HG03159 (cell line): ENCODE data around the gene SCO1.
A peak's percentile ranks its signal among the peaks of the same experiment; 100 is the strongest.
"Not testable (repeated sequence)": the region's sequence is repeated elsewhere in the genome, so short reads cannot be mapped to it uniquely, and the experiment has no call there.

Experiments
- ATAC-seq: cut with Tn5 transposase; IDR thresholded peaks from one replicate; pipeline ENCODE4 v1.9.1; 2021; ENCODE audit warnings: mild to moderate bottlenecking, moderate library complexity; ENCODE audit not compliant: unreplicated experiment

SCO1 gene

GRCh38 chr17:10697092-10698081 lies at the start of gene SCO1, which contains the start of gene ADPRM:
SCO1 (minus strand) TSS chr17:10697533; CDS start chr17:10697507, 26 bp downstream.
ADPRM (plus strand) TSS chr17:10697594; CDS start chr17:10704927, 7,333 bp downstream.
- peak; percentile 93 for ATAC-seq

- ATAC-seq, result no peak
Observed at GRCh38 chr17:10745231-10745630, 47.9 kb upstream of the SCO1 start.

- ATAC-seq, result no peak
Observed at GRCh38 chr17:10744501-10745000, 47.2 kb upstream of the SCO1 start.

- ATAC-seq, result no peak
Observed at GRCh38 chr17:10743316-10744009, 46.1 kb upstream of the SCO1 start.

DNA sequence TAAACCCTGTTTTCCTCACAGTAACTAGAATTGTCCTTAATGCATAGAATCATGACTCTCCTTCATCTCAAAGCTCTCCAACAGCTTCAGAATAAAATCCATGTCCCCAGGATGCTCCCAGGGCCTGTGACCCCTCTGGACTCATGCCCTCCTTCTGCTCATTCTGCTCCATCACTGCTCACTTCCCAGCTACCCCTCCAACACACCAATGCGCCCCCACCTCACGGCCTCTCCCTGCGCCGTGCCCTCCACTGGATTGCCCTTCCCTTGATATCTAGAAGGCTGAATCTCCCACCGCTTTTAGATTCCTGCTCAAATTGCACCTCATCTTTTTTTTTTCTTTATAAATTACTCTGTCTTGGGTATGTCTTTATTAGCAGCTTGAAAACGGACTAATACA lies 45.1 kb upstream of the SCO1 start:
- ATAC-seq, result no peak

DNA sequence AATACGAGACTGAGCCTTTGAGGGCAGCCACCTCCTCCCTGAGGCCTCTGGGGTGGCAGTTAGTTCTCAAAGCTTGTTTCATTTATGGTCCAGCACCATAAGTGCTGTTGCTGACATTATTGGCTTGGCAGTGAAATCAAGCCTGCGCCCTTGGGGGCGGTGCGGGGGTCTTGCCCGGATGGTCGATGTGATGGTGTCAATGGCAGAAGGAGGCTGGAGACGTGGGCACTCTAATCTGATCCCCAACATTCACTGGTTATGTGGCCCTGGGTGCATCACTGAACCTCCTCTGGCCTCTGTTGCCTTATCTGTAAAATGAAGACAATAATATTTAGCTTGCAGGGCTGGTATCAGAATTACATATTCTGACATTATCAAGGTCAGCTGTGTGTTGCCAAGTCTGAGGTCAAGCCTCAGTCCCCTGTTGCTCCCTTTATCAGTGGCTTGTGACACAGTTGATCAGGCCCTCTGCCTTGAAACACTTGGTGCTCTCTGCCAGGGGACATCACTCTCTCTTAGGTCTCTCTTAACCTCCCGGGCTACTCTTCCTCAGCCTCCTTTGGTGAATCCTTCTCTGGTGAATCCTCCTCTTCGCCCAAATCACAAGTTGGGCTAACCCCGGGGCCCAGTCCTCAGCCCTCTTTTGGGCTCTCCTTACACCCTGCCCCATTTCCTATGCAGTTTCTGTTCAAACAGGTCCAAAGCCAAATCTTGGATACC lies 44.2 kb upstream of the SCO1 start:
- no peak for ATAC-seq

- no peak for ATAC-seq
Observed at GRCh38 chr17:10739386-10739785, 42.1 kb upstream of the SCO1 start.

- ATAC-seq, result no peak
Observed at GRCh38 chr17:10738521-10739258, 41.4 kb upstream of the SCO1 start.

DNA sequence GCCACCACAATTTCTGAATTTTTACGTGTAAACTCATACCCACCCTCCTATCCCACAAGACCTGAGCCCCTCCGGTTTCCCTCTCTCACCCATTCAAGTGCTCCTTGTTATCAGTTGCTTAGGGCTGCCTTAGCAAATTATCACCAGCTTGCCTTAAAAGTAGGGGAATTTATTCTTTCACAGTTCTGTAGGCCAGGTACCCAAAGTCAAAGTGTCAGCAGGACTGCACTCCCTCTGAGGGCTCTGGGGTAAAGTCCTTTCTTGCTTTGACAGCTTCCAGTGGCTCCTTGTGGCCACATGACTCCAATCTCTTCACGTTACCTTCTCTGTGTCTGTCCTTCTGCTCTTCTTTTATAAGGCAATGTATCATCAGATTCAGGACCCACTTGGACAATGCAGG lies 40.4 kb upstream of the SCO1 start:
- no peak for ATAC-seq

- ATAC-seq, result no peak
Observed at GRCh38 chr17:10737168-10737622, 39.9 kb upstream of the SCO1 start.

GRCh38 chr17:10735821-10736220 lies 38.5 kb upstream of the SCO1 start:
- ATAC-seq, result no peak

GRCh38 chr17:10735251-10735650 lies 37.9 kb upstream of the SCO1 start:
- no peak for ATAC-seq

DNA sequence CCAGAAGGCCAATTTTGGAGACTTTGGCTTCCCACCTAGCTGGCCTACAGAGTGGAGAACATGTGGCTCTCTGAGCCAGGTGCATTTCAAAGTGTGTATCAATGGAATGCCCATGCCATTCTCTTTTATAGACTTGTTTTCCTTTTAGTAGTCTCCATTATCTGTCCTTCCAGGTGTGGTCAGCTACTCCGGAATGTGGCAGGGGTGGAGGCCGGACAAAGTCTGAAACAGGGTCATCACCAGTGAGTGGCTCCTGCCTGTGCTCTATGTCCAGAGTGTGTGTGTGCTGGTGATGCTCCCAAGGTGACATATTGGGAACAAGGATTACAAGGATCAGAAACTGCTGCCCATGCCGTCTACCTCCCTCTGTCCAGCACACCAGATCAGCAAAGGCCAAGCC lies 36.3 kb upstream of the SCO1 start:
- no peak for ATAC-seq

- not testable (repeated sequence) for ATAC-seq
Observed at GRCh38 chr17:10732121-10732520, 34.8 kb upstream of the SCO1 start.

GRCh38 chr17:10731408-10731879 lies 34.1 kb upstream of the SCO1 start:
- no peak for ATAC-seq

GRCh38 chr17:10730247-10730646 lies 32.9 kb upstream of the SCO1 start:
- not testable (repeated sequence) for ATAC-seq

GRCh38 chr17:10729334-10730193 lies 32.2 kb upstream of the SCO1 start, which contains the start of gene TMEM220:
TMEM220 (minus strand) TSS chr17:10730023; CDS start chr17:10729851, 172 bp downstream.
- ATAC-seq, result peak; percentile 66

- ATAC-seq, result no peak
Observed at GRCh38 chr17:10728331-10728892, 31.1 kb upstream of the SCO1 start.

DNA sequence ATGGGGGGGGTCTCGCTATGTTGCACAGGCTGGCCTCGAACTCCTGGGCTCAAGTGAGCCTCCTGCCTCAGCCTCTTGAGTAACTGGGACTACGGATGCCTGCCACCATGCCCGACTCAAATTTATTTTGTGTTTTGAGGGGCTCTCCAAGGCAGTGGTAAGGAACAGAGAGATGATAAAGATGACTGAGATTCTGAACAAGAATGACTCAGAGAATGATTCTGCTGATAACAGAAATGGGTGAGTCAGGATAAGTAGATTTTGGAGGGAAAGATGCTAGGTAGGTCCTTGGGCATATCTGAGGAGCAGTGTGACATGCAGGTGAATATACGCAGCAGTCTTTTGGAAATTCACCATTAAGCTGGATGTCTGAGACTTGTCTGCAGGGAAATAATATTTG lies 29.9 kb upstream of the SCO1 start:
- no peak for ATAC-seq
